ENCODE measurements around the gene AMPD3. TPM values are rescaled to one million over a fixed set of nuclear protein-coding genes. Genes with fewer than 3 reads are reported as not detected.

AMPD3 gene
- total RNA-seq, 1 experiment from 2014 or later = 5.9 TPM

GRCh38 chr11:10461276-10461790, 6.3 kb downstream of the AMPD3 start:
- H3K9ac ChIP-seq (ENCODE audit: extremely low read depth, insufficient read length, low read length) = no peak overlapping the region
- no peak overlapping the region for H2BK5ac ChIP-seq (ENCODE audit: insufficient read length, low read length)
- H3K27me3 ChIP-seq (ENCODE audit: insufficient read depth, low read length) = no peaks in the 10 kb centered on the region
- H3K23ac ChIP-seq (ENCODE audit: insufficient read length, low read depth, low read length) = no peak overlapping the region
- no peak overlapping the region for H3T11ph ChIP-seq (ENCODE audit: low read length)
- WGBS (ENCODE audit: extremely low coverage, insufficient read length, low lambda C conversion rate) = no CpG with 5 or more reads among the region's 9 CpGs
- no peak overlapping the region for H2BK20ac ChIP-seq (ENCODE audit: low read depth, low read length, poor library complexity, severe bottlenecking)
- H3K4me3 Mint-ChIP-seq = no peak overlapping the region
- no peak for TF ChIP-seq CTCF (conservative IDR thresholded peaks at IDR 0.05)
- no peak overlapping the region for H2BK12ac ChIP-seq (ENCODE audit: insufficient read length, low read depth, low read length)
- no peak overlapping the region for H3K14ac ChIP-seq (ENCODE audit: insufficient read depth, low read length)
- H3K4me1 ChIP-seq (ENCODE audit: insufficient read depth, low read length) = peaks cover 4% of the 10 kb centered on the region; the same call in 1 of the 2 replicates
- no peak overlapping the region for H4K91ac ChIP-seq (ENCODE audit: insufficient read length, low read depth, low read length)
- H3K18ac ChIP-seq (ENCODE audit: insufficient read length, low read depth, low read length) = no peak overlapping the region
- H3K9me3 Mint-ChIP-seq = no peaks in the 10 kb centered on the region
- peaks cover 1% of the 10 kb centered on the region; the same call in 1 of the 2 replicates for H3K27me3 Mint-ChIP-seq (ENCODE audit: low read depth)
- no peaks in the 10 kb centered on the region for H4K20me1 ChIP-seq (ENCODE audit: control insufficient read depth, insufficient read depth, insufficient read length)
- no peak overlapping the region for H3K27ac ChIP-seq (ENCODE audit: insufficient read length, low read depth, low read length)
- H3K36me3 Mint-ChIP-seq (ENCODE audit: insufficient read depth in 1 of 3, low read depth in 3 of 3) = peaks cover 2 to 7% (median 4%) of the 10 kb centered on the region in 3 experiments; a peak in 6 of 7 replicates
- no peaks in the 10 kb centered on the region for H3K79me2 ChIP-seq (ENCODE audit: insufficient read depth, low read length)
- H2BK120ac ChIP-seq (ENCODE audit: low read depth, low read length, poor library complexity, severe bottlenecking) = no peak overlapping the region
- no peak overlapping the region for H4K5ac ChIP-seq (ENCODE audit: insufficient read length, low read depth, low read length)
- no peak overlapping the region for H2AK5ac ChIP-seq (ENCODE audit: insufficient read length, low read length)
- H2AFZ ChIP-seq (ENCODE audit: low read length) = no peak overlapping the region
- peak; percentile 12 for DNase-seq
- H3K23me2 ChIP-seq (ENCODE audit: insufficient read length, low read depth, low read length, poor library complexity, severe bottlenecking) = no peaks in the 10 kb centered on the region
- no peak overlapping the region for H3K4me2 ChIP-seq (ENCODE audit: insufficient read depth, insufficient read length, low read length)
- H3K4me1 Mint-ChIP-seq = peaks cover 24 to 32% of the 10 kb centered on the region in 2 experiments
- H3K79me1 ChIP-seq (ENCODE audit: insufficient read depth, low read depth, low read length, poor library complexity, severe bottlenecking) = no peaks in the 10 kb centered on the region
- H2BK15ac ChIP-seq (ENCODE audit: low read depth, low read length) = no peak overlapping the region
- H3K27ac Mint-ChIP-seq = peak overlapping the region in 1 of 3 experiments; percentile 32; a peak in 1 of 7 replicates
- no peaks in the 10 kb centered on the region for H3K9me3 ChIP-seq (ENCODE audit: control insufficient read depth, low read depth, low read length)
- H3K56ac ChIP-seq (ENCODE audit: insufficient read length, low read depth, low read length) = no peak overlapping the region
- H4K8ac ChIP-seq (replicated peaks; ENCODE audit: insufficient read length, low read depth, low read length) = no peak overlapping the region
- H3K4ac ChIP-seq (ENCODE audit: low read depth, low read length) = no peak overlapping the region
